NT2/D1 (cell line): ENCODE results near the gene TFG.

Source experiments
- SUZ12 ChIP-seq: IDR thresholded peaks from 2 replicates; pipeline ENCODE4 v1.6.1; 2011; ENCODE audit not compliant: insufficient read length, insufficient read depth; ENCODE audit errors: extremely low read depth
- YY1 ChIP-seq: IDR thresholded peaks from 2 replicates; pipeline ENCODE4 v1.6.1; 2011; ENCODE audit not compliant: insufficient read length, insufficient read depth
- ZNF274 ChIP-seq: IDR thresholded peaks from 2 replicates; pipeline ENCODE4 v1.6.1; 2011; ENCODE audit warnings: mild to moderate bottlenecking, low read depth, low read length

DNA sequence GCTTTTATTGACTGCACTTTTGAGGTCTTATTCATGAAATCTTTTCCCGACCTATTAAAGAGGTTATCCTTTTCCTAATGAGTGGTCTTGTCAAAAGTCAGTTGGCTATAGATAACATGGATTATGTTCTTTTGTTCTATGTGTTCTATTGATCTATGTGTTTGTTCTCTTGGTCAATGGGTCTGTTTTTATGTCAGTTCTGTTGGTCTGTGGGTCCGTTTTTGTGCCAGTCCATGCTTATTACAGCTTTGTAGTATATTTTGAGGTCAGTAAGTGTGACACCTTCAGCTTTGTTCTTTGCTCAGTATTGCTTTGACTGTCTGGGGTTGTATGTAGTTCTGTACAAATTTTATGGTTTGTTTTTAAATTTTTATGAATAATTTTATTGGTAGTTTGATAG lies 7.8 kb downstream of the TFG start:
- TF ChIP-seq ZNF274 (no peak), YY1 (no peak), SUZ12 (no peak)
